Non-pigmented ciliary epithelial cell (primary cell): Measurements from ENCODE around the gene EMC10.
A peak's percentile ranks its signal among the peaks of the same experiment; 100 is the strongest.
"Not testable (repeated sequence)": the region's sequence is repeated elsewhere in the genome, so short reads cannot be mapped to it uniquely, and the experiment has no call there.

Experiments used
- DNase-seq: peaks from one replicate; pipeline ENCODE4 v3.0.0-alpha.2; 2010; ENCODE audit warnings: low read depth

Gene EMC10

DNA sequence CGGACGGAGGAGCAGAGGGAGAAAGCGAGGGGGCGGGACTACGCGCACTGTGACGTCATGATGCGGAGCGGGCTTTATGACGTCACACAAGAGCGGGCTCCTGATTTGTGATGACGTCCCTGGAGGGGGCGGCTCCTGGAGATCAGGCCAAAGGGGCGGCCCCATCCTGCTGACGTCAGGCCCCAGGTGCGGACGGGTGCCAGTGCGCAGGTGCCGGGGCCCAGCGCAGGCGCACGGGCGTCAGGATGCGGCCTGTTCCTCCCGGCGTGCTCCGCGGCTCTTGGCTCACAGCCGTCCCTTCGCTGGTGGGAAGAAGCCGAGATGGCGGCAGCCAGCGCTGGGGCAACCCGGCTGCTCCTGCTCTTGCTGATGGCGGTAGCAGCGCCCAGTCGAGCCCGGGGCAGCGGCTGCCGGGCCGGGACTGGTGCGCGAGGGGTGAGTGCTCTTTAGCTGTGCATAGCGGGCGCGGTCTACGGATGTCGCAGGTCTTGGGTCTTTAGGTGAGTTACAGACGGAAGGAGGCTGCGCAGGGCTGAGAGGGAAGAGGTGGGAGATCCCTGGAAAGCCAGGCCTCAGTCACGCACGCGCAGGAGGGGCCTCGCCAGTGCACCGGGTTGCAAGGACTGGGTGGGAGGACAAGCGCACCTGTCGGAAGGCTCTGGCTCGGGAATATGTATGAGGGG is at the start of gene EMC10, which contains the start of gene GARIN5A:
TSS of gene EMC10 (plus strand) at position 284 of the 683 bp plus-strand sequence. CDS start at position 322, 38 bp downstream.
TSS of gene GARIN5A (minus strand) at position 625 of the 683 bp plus-strand sequence. CDS start at position 165, 460 bp downstream.
- peak; percentile 64 for DNase-seq

DNA sequence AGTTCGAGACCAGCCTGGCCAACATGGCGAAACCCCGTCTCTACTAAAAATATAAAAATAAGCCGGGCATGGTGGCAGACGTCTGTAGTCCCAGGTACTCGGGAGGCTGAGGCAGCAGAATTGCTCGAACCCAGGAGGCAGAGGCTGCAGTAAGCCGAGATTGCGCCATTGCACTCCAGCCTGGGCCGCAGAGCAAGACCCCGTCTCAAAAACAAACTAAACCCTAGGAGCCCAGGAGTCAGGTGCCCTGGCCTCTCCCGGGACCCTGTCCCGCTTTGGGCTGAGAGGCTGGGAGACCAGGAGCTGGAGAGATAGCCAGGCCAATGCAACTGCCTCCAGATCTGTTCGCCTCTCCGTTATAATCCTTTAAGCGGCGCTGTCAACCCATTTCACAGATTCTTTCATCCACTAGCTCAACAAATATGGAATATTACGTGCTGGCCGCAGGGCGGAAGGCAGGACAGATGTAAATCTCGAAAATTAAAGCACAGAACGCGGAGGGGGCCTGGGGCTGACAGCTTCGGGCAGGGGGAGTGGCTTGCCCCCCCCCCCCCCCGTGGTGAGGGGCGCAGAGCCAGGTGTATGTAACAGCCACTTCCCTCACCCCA is 48.9 kb upstream of the EMC10 start:
- DNase-seq, result no peak

DNA sequence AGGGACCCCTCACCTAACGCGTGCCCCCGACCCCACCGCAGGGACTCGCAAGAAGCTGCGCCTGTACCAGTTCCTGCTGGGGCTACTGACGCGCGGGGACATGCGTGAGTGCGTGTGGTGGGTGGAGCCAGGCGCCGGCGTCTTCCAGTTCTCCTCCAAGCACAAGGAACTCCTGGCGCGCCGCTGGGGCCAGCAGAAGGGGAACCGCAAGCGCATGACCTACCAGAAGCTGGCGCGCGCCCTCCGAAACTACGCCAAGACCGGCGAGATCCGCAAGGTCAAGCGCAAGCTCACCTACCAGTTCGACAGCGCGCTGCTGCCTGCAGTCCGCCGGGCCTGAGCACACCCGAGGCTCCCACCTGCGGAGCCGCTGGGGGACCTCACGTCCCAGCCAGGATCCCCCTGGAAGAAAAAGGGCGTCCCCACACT is 48.3 kb upstream of the EMC10 start:
- peak; percentile 49 for DNase-seq

DNA sequence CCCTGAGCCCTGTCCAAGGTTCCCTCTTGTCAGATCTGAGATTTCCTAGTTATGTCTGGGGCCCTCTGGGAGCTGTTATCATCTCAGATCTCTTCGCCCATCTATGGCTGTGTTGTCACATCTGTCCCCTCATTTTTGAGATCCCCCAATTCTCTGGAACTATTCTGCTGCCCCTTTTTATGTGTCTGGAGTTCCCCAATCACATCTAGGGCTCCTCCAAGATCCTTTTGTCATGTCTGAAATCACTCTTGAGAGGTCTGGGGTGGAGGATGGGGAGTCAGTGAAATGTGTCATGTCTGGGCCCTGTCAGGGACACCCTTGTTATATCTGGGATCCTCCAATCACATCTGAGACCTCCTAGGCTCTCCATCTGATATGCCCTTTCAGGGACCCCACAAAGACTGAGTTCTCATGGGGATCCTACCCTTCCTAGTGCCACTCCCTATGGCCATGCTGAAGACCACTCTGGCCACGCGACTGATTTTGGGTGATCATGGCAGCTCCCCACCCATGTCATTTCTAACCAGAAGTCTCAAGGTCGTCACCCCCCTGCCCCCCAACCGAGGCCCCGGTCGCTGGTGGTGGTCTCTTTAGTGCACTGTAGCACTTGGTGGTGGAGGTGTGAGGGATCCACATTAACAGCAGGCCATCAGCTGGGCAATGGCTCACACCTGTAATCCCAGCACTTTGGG is 47.4 kb upstream of the EMC10 start:
- DNase-seq, result no peak

DNA sequence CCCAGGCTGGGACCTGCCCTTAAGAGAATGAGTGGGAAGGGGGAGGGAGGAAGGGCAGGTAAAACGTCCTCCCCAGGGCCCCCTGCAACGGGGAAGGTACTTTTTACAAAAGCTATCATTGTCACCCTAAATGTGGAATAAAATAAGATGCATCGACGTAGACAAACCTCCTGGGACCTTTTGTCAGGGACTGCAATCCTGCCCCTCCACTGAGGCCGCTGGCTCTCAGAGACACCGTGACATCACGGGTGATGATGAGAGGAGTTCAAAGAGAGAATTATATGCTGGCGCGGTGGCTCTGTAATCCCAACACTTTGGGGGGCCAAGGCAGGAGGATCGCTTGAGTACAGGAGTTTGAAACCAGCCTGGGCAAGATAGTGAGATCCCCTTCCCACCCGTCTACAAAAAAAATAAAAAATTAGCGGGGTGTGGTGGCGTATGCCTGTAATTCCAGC is 45.4 kb upstream of the EMC10 start:
- DNase-seq, result no peak

DNA sequence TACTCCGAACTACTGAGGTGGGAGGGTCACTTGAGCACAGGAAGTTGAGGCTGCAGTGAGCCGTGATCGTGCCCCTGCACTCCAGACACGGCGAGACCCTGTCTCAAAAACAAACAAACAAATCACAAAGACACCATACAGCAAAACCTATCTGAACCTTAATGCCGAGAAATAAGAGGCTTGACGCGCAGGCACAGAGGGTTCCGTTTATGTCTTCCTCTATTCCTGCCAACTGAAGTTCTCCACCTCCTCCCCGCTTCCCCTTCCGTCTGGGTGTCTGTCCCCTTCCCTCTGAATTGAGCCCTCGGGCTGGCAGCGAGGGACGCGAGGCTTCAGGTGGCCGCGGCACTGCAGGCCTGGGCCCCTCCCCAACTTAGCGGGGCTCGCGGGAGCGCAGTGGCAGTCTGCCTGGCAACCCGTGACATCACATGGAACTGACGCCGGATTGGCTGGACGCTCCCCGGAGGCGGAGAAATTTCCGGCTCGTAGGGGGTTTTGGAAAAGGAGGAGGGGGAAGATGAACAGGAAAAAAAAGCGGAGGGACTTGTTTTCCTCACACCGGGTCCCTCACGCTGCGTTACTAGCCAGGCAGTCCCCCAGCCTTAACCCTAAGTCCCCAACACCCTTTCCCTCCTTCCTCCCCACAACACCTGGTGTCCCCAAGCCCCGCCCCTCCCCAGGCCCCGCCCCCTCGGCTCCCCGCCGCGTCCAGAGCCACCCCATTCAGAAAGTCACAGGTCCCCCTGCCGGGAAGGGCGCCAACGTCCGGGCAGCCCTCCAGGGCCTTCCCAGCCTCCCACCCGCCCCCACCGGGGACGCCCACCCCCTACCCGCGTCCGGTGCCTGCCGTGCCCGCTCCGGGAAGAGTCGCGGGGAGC is 44.7 kb upstream of the EMC10 start:
- DNase-seq, result peak; percentile 8

DNA sequence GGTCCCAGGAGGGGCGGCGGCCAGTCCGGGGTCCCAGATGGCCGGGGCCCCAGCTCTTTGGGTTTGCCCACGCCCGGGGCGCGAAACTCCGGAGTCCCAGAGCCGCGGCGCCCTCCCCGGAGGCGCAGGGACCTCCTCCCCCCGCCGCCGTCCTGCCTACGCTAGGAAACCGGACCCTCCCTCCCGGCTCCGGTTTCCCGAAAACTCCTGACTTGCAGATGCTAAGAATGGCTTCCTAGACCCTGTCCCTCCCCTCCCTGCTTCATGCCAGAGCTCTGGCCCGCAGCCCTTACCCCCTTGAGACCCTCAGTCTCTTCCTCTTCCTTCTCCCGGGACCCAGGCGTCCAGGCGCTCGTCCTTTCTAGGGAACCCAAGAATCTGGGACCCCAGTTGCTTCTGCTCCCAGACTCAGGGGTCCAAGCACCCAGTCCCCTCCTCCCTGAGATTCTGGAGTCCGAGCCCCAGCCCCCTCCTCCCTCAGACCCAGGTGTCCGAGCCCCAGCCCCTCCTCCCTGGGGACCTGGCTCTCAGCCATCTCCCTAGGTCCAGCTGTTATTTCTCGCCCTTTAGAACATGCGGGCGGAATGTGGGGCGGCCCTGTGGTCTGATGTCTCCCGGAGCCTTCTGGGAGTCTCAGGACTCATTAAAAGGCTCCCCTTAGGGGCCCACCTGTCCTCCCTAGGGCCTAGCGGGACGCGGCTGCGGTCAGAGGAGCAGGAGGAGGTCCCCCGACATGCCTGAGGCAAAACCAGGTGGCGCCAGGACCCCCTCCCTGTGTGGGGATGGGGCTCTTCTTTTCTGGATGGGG is 43.9 kb upstream of the EMC10 start, which contains the start of gene MYBPC2:
TSS of gene MYBPC2 (plus strand) at position 672 of the 808 bp plus-strand sequence. CDS start at position 734, 62 bp downstream.
- DNase-seq, result no peak

DNA sequence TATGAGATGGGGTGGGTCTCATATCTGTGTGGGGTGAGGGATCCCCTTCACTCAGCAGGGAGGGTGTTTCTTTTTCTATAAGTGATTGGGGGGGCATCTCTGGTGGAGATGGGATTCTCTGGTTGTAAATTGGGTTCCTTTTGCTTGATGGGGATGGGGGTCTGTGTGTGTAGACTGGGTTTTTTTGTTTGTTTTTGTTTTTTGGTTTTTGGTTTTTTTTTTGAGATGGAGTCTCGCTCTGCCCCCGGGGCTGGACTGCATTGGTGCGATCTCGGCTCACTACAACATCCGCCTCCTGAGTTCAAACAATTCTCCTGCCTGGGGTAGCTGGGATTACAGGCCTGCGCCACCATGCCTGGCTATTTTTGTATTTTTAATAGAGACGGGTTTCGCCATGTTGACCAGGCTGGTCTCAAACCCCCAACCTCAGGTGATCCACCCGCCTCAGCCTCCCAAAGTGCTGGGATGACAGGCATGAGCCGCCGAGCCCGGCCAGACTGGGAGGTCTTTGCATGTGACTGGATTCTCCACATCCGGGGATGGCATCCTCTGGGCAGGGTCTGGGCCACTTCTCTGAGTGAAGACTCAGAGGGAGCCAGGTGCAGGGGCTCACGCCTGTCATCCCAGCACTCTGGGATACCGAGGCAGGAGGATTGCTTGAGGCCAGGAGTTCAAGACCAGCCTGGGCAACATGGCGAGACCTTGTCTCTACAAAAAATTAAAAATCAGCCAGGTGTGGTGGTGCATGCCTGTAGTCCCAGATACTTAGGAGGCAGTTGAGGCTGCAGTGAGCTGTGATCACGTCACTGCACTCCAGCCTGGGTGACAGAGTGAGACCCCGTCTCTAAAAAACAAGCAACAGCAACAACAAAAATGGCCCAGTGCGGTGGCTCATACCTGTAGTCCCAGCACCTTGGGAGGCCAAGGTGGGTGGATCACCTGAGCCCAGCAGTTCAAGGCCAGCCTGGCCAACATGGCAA is 42.8 kb upstream of the EMC10 start:
- DNase-seq, result no peak

DNA sequence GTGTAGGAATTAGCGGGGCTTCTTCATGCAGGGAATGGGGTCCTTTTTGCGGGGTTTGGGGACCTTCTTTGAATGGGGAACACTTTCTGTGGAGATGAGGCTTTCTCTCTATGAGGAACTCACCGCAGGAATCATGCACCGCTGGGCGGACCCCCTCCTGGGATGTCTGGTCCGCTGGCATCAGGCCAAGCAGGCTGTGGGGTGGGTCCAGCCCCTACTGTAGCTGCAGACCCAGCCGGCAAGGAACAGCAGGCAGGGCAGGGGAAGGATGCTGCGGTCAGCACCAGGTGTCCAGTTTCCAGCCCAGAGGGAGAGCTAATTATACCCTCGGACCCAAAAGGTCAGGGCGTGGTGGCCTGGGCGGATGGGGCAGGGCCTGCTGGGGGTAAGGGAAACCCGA is 41.8 kb upstream of the EMC10 start:
- no peak for DNase-seq

DNA sequence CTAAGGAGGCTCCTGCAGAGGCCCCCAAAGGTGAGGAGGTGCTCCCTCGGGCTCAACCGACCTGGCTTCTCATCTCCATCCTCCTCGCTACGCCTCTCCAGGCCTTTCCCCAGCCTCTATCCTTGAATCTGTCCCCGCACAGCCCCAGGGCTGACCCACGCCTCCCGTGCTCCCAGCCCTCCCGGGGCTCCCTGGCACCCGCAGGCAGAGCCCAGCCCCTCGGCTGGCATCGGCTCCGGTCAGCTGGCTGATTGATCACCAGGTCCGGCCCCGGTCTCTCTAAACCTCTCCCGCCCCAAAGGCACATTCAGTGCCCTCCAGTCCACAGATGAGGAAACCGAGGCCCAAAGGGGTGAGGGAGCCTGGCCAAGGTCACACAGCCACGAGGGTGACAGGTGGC is 41.1 kb upstream of the EMC10 start:
- no peak for DNase-seq

DNA sequence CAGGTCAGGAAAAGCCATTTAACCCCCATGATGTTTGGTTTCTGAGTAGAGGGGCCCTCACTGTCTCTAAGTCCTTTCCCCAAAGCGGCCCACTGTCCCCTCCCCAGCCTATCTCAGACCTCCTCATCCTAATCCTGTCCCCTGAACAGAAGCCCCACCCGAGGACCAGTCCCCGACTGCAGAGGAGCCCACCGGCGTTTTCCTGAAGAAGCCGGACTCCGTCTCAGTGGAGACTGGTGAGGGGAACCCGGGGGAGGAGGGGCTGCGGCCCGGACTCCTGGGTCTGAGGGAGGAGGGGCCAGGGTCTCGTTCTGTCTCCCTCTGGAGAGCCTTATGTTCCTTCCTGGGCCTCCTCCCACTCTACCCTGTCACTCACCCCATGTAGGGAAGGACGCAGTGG is 40.7 kb upstream of the EMC10 start:
- no peak for DNase-seq

DNA sequence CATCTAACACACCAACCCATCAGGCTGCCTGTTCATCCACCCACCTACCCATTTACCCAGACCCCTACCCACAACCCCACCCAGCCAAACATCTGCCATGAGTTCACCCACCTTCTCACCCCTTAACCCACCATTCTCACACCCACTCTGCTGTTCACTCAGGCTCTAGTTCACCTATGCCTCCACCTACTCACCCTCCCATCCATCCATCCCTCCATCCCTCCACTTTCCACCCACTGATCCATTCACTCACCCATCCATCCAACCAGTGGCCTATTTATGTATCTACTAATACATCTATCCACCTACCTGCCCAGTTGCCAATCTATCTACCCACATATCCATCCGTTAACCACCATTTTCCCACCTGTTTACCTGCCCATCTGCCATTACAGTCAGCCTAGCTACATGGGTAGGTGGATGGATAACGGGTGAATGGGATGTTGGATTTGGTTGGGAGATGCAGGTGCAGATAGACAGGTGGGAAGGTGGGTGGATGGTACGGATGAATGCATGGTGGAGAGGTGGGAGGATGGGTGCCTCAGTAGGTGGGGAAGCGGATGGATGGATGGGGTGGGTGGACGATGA is 38.4 kb upstream of the EMC10 start:
- DNase-seq, result no peak

DNA sequence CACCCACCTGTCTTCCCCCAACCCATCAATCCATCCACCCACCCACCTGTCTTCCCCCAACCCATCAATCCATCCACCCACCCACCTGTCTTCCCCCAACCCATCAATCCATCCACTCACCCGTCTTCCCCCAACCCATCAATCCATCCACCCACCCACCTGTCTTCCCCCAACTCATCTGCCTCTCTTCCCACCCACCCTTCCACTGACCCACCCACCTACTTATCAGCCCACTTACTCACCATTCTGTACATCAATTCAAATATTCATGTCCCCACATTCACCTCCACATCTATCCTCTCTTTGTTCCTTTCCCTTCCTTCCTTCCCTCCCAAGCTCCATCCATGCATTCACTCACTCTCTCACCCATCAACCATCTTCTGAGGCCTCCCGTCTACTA is 37.2 kb upstream of the EMC10 start:
- DNase-seq, result not testable (repeated sequence)

DNA sequence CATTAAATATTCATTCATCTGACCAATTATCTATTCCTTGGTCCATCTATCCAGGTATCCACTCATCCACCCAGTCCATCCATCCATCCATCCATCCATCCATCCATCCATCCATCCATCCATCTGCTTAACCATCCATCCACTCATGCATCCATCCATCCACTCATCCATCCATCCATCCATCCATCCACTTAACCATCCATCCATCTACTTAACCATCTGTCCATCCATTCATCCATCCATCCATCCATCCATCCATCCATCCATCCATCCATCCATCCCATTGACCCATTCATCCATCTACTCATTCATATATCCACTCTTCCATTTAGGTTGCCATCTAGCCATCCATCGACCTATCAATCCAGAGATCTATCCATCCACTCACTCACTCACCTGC is 32.2 kb upstream of the EMC10 start:
- DNase-seq, result no peak

DNA sequence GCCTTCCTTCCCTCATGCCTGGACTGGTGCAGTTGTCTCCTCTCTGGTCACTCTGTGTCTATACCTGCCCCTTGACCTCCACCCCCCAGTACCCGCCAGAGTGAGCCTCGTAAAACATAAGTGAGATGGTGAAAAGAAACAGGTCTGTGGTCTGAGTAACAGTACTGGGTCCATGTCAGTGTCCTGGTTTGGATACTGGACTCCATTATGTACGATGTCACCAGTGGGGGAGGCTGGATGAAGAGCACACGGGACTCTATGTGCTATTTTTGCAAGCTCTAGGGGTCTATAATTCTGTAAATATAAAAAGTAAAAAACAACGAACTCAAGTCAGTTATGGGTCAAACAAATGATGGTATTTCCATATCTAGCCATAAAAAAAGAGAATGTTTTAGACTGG is 29.3 kb upstream of the EMC10 start:
- no peak for DNase-seq

DNA sequence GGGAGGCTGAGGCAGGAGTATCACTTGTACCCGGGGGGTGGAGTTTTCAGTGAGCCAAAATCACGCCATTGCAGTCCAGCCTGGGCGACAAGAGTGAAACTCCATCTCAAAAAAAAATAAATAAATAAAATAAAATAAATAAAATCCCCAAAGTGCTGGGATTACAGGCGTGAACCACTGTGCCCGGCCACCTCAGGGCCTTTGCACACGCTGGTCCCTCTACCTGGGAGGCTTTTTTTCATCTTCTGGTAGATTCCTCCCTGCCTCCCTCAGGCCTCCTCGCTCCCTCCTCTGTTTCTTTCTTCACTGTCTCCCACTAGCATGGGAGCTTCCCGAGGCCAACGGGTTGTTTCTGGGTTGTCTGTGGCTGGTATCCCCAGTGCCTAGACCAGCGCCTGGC is 28.6 kb upstream of the EMC10 start:
- no peak for DNase-seq

DNA sequence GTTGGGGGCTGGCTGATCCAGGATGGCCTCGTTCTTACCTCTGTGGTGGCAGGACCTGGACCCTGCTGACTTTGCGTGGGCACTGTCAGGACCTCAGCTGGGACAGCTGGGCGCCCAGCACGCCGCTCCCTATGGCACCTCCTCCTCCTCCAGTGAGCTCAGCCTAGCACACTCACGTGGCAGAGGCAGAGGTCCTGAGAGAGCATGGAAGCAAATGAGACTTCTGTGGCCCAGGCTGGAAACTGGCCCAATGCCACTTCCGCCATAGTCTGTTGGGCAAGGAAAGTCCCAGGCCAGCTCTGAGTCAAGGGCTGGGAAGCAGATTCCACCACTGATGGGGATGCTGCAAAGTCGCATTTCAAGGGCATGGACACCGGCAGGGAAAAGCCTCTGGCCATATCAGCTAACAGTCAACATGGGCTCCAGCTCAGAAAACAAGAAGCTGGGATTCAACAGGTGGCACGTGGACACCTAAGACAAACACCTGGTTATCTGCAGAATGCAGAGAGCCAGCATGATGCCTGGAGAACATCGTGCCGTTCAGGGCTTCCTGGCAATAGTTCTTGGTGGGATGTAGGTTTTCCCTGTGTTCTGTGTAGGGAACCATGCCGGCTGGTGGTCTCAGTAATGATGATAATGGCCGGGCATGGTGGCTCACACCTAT is 26.9 kb upstream of the EMC10 start:
- DNase-seq, result no peak

DNA sequence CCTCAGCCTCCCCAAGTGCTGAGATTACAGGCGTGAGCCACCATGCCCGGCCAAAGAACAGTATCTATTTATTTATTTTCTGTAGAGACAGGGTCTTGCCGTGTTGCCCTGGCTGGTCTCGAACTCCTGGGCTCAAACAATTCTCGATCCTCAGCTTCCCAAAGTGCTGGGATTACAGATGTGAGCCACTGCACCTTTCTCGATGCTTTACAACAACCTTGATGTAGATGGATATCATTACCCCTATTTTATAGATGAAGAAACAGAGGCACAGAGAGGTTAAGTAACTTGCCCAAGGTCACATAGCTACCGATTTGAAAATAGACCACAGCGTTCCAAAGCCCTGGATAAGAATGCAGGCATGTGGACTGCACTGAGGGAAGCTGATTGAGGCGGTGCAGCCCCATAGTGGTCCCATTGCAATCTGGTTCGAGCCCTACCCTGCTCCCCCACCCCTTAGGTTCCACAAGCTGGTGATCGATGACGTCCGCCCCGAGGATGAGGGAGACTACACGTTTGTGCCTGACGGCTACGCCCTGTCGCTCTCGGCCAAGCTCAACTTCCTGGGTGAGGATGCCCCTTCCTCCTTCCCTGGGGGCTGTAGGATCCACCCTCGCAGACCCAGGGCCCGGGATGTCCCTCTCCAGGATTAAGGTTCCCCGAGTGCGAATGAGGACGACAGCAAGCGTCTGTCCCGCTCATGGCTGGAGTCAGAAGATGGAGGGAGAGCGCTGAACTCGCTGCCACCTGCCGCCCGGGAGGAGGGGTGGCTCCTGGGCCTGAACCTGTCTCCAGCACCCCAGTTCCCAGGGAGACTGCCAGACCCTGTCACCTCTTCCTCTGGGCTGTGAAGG is 25.7 kb upstream of the EMC10 start:
- DNase-seq, result no peak
